Naive thymus-derived CD4-positive, alpha-beta T cell (primary cell): ENCODE measurements around the gene ZNF638. TPM values are rescaled to one million over a fixed set of nuclear protein-coding genes. Genes with fewer than 3 reads are reported as not detected.
"Not testable (repeated sequence)": the region's sequence is repeated elsewhere in the genome, so short reads cannot be mapped to it uniquely, and the experiment has no call there.

Source experiments
- ATAC-seq: fragments of 150-1000 bp; cut with Tn5 transposase; 2 replicates; pipeline ENCODE4 v1.10.0; 2021; ENCODE audit warnings: mild to moderate bottlenecking, moderate library complexity
- CTCF ChIA-PET: fragments of 350-600 bp; sonication (Branson Sonifier 250); formaldehyde crosslinking; loops from one replicate; lab custom pipeline; 2021; ENCODE audit warnings: antibody characterized with exemption; lab: Charles Lee
- POLR2A ChIA-PET: fragments of 350-600 bp; sonication (Branson Sonifier 250); formaldehyde crosslinking; loops from one replicate; lab custom pipeline; 2021; ENCODE audit warnings: antibody characterized with exemption, inconsistent platforms; lab: Charles Lee
- DNase-seq, 9 donors: peaks; one replicate each; pipeline versions ENCODE4 v3.0.0 to v3.0.0-alpha.2; 2020 to 2022; ENCODE audit warnings: mixed read lengths in 1 of 9
- H3K27ac ChIP-seq: one replicate; pipeline ENCODE4 v1.7.0; 2013; ENCODE audit warnings: mild to moderate bottlenecking, low read depth, low read length, moderate library complexity
- H3K27me3 ChIP-seq, 2 donors: one replicate each; pipeline ENCODE4 v1.7.0; 2013; ENCODE audit warnings: low read length in 2 of 2, mild to moderate bottlenecking in 2 of 2, moderate library complexity in 2 of 2; ENCODE audit not compliant: control insufficient read depth in 2 of 2, insufficient read depth in 2 of 2
- H3K36me3 ChIP-seq, 3 experiments: 1 replicate in 2 of 3; 2 replicates in 1 of 3; pipeline ENCODE4 v1.7.0; 2013; ENCODE audit warnings: low read length in 3 of 3, mild to moderate bottlenecking in 3 of 3, moderate library complexity in 1 of 3; ENCODE audit not compliant: insufficient read depth in 3 of 3, control insufficient read depth in 2 of 3
- H3K4me1 ChIP-seq, 2 donors: one replicate each; pipeline ENCODE4 v1.7.0; 2013; ENCODE audit warnings: low read length in 2 of 2, mild to moderate bottlenecking in 2 of 2, moderate library complexity in 1 of 2; ENCODE audit not compliant: control insufficient read depth in 2 of 2, insufficient read depth in 2 of 2
- H3K4me3 ChIP-seq: 2 replicates; pipeline ENCODE4 v1.7.0; 2013; ENCODE audit warnings: mild to moderate bottlenecking, low read length
- H3K9me3 ChIP-seq, 3 experiments: 1 replicate in 2 of 3; 2 replicates in 1 of 3; pipeline ENCODE4 v1.7.0; 2013; ENCODE audit warnings: low read length in 3 of 3; ENCODE audit not compliant: control insufficient read depth in 2 of 3
- H3K27ac Mint-ChIP-seq, 9 donors: one replicate each; pipeline ENCODE4 v1.8.0; 2020 to 2022; ENCODE audit warnings: mixed read lengths in 9 of 9, mild to moderate bottlenecking in 8 of 9, moderate library complexity in 5 of 9, inconsistent platforms in 2 of 9
- H3K27me3 Mint-ChIP-seq, 5 donors: one replicate each; pipeline ENCODE4 v1.8.0; 2021 to 2022; ENCODE audit warnings: mixed read lengths in 5 of 5, mild to moderate bottlenecking in 1 of 5
- H3K36me3 Mint-ChIP-seq, 5 donors: one replicate each; pipeline ENCODE4 v1.8.0; 2020 to 2022; ENCODE audit warnings: mixed read lengths in 5 of 5, mild to moderate bottlenecking in 3 of 5, inconsistent platforms in 1 of 5
- H3K4me1 Mint-ChIP-seq, 7 donors: one replicate each; pipeline ENCODE4 v1.8.0; 2020 to 2022; ENCODE audit warnings: mixed read lengths in 7 of 7, mild to moderate bottlenecking in 3 of 7, inconsistent platforms in 1 of 7
- H3K4me3 Mint-ChIP-seq, 10 donors: one replicate each; pipeline ENCODE4 v1.8.0; 2020 to 2022; ENCODE audit warnings: mild to moderate bottlenecking in 10 of 10, mixed read lengths in 10 of 10, moderate library complexity in 6 of 10, inconsistent platforms in 2 of 10
- H3K9me3 Mint-ChIP-seq, 11 donors: one replicate each; pipeline ENCODE4 v1.8.0; 2020 to 2022; ENCODE audit warnings: mixed read lengths in 11 of 11, mild to moderate bottlenecking in 4 of 11, inconsistent platforms in 1 of 11, moderate library complexity in 1 of 11
- intact Hi-C, 2 donors: fragments of 100-400 bp; cut with micrococcal nuclease; formaldehyde crosslinking; loops; one replicate each; pipeline ENCODE4 v1.15.1; 2023
- polyA plus RNA-seq, 2 donors: library from polyadenylated mRNA; unstranded; fragments of 300-500 nt; fragmentation: Illumina TruSeq; gene quantifications; one replicate each; pipeline ENCODE4 v1.2.3, GENCODE V29; 2021
- total RNA-seq, 6 experiments: library from RNA in 5 of 6; stranded (reverse) in 5 of 6; gene quantifications; 1 replicate in 5 of 6; 2 replicates in 1 of 6; pipeline ENCODE4 v1.2.3 and lab custom pipeline; 2021 to 2026

Gene ZNF638
- total and polyA plus RNA-seq, 7 experiments from 2014 or later, result 57.6 to 204 (median 114) TPM

DNA sequence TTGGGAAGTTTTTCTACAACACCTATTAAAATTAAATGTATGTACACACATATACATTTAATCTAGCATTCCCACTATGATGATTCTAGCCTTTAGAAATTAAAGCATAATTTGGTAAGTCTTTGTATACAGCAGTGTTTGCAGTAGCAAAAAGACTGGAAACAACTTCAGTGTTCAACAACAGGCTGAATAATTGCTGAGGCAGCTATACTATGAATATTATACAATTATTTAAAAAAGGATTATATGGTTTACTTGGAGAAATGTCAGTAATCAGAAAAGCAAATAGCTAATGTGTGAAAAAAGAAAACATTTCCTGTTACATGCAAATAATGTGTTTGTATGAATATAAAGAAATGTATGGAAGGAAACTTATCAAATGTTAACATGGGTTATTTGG, 1.4 kb upstream of the ZNF638 start:
- Histone ChIP-seq H3K9me3 (no peaks in the 10 kb centered on the region), H3K27ac (no peak overlapping the region), H3K27me3 (no peaks in the 10 kb centered on the region), H3K4me3 (no peak overlapping the region), H3K4me1 (peaks cover 18 to 22% of the 10 kb centered on the region in 2 donors), H3K36me3 (peaks cover 0 to 7% (median 0%) of the 10 kb centered on the region in 3 experiments)
- POLR2A ChIA-PET, result interaction anchor here (2.1 kb wide), 1 partner anchor 31 kb away, joined by 13 read pairs; no protein-coding TSS in a partner anchor
- Mint-ChIP-seq H3K27me3 (peaks cover 0 to 20% (median 5%) of the 10 kb centered on the region in 5 donors), H3K27ac (peak overlapping the region in 1 of 9 donors; percentile 48), H3K4me1 (peaks cover 19 to 43% (median 27%) of the 10 kb centered on the region in 7 donors), H3K4me3 (peak overlapping the region in 7 of 10 donors; percentile 18 to 95 (median 47)), H3K36me3 (peaks cover 5 to 10% (median 7%) of the 10 kb centered on the region in 5 donors), H3K9me3 (no peaks in the 10 kb centered on the region)
- CTCF ChIA-PET, result interaction anchor here (0.9 to 1.2 kb wide), 3 partner anchors 11 to 30 kb away, joined by 3 read pairs; no protein-coding TSS in a partner anchor
- no peak for DNase-seq
- intact Hi-C loops, result loop anchor here (2.0 to 10.0 kb wide), 8 partner anchors 31 to 1902 kb away; partner anchors contain the start of genes TEX261 (in 2 of the 2), CCT7 (in 1 of the 2) and PRADC1 (in 1 of the 2)
- ATAC-seq, result no peak

DNA sequence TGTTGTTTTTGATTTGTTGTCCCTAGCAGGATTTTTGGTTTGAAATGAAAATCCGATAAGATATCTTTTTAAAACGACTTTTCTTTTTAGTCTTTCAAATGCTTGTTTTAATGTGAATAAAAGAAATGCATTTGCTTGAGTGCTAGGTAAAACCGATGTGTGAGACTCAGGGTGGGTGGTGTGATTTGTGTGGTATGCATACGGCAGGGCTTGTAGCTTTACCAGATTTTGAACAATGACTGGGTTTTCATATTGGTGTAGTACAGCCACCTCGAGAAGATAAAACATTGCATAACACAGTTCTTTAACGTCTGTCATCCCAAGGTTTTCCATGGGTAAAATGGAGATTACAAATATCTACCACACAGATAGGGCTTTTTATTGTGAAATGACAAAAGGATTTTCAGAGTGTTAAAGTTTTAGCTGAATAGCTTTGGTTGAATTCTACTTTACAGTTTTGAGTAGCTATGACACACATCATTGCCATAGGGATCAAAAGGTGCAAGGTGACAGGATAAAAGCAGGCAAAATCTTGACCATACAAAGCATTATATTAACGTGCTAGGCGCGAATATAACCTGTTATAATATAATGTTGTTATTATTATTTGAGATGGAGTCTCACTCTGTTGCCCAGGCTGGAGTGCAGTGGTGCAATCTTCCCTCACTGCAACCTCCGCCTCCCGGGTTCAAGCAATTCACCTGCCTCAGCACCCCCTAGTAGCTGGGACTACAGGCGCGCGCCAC, 824 bp upstream of the ZNF638 start:
- ChIA-PET POLR2A (interaction anchor here (0.7 to 2.4 kb wide), 12 partner anchors 10 to 262 kb away, joined by 3 to 21 read pairs (median 7); partner anchors contain the start of genes MCEE, MPHOSPH10, NAGK and PAIP2B), CTCF (interaction anchor here (0.6 to 1.5 kb wide), 9 partner anchors 10 to 241 kb away, joined by 3 to 10 read pairs (median 3); no protein-coding TSS in a partner anchor)
- peaks cover 19 to 46% (median 33%) of the 10 kb centered on the region in 7 donors for H3K4me1 Mint-ChIP-seq
- peaks cover 0 to 20% (median 5%) of the 10 kb centered on the region in 5 donors for H3K27me3 Mint-ChIP-seq
- H3K9me3 Mint-ChIP-seq, result no peaks in the 10 kb centered on the region
- peak overlapping the region; percentile 99 for H3K27ac ChIP-seq
- no peaks in the 10 kb centered on the region for H3K9me3 ChIP-seq
- DNase-seq (no peak), ATAC-seq (no peak)
- H3K4me3 Mint-ChIP-seq, result peak overlapping the region in 9 of 10 donors; percentile 95 to 100 (median 99)
- H3K27ac Mint-ChIP-seq, result peak overlapping the region in 8 of 9 donors; percentile 7 to 100 (median 74)
- peaks cover 0 to 7% (median 0%) of the 10 kb centered on the region in 3 experiments for H3K36me3 ChIP-seq
- H3K4me3 ChIP-seq, result peak overlapping the region; percentile 38
- H3K36me3 Mint-ChIP-seq, result peaks cover 5 to 10% (median 7%) of the 10 kb centered on the region in 5 donors
- no peaks in the 10 kb centered on the region for H3K27me3 ChIP-seq
- peaks cover 18 to 25% of the 10 kb centered on the region in 2 donors for H3K4me1 ChIP-seq
- intact Hi-C loops, result loop anchor here (1.0 to 10.0 kb wide), 14 partner anchors 17 to 1902 kb away; partner anchors contain the start of genes PAIP2B (in 2 of the 2), TEX261 (in 2 of the 2), CCT7 (in 1 of the 2) and MCEE (in 1 of the 2)

DNA sequence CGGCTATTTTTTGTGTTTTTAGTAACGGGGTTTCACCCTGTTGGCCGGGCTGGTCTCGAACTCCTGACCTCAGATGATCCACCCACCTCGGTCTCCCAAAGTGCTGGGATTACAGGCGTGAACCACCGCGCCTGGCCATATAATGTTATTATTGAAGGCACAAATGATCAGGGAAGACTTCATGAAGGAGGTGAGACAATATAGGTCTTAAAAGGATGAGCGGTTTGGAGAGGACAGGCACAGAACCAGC, 326 bp upstream of the ZNF638 start:
- not testable (repeated sequence) for H3K9me3 Mint-ChIP-seq, ATAC-seq, H3K36me3 ChIP-seq, H3K36me3 Mint-ChIP-seq, H3K9me3 ChIP-seq, H3K27me3 ChIP-seq
- CTCF ChIA-PET, result interaction anchor here (0.6 to 1.5 kb wide), 9 partner anchors 12 to 240 kb away, joined by 3 to 10 read pairs (median 4); no protein-coding TSS in a partner anchor
- H3K27me3 Mint-ChIP-seq, result peaks cover 0 to 20% (median 5%) of the 10 kb centered on the region in 5 donors
- peak overlapping the region; percentile 38 for H3K4me3 ChIP-seq
- DNase-seq, result peak in 1 of 9 donors; percentile 6
- H3K27ac ChIP-seq, result peak overlapping the region; percentile 99
- H3K4me3 Mint-ChIP-seq, result peak overlapping the region; percentile 95 to 100 (median 99)
- peaks cover 19 to 29% of the 10 kb centered on the region in 2 donors for H3K4me1 ChIP-seq
- POLR2A ChIA-PET, result interaction anchor here (0.7 to 2.4 kb wide), 12 partner anchors 9 to 263 kb away, joined by 3 to 21 read pairs (median 7); partner anchors contain the start of genes MCEE, MPHOSPH10, NAGK and PAIP2B
- intact Hi-C loops, result loop anchor here (1.0 to 10.0 kb wide), 14 partner anchors 16 to 1901 kb away; partner anchors contain the start of genes PAIP2B (in 2 of the 2), TEX261 (in 2 of the 2), CCT7 (in 1 of the 2) and MCEE (in 1 of the 2)
- H3K4me1 Mint-ChIP-seq, result peaks cover 19 to 50% (median 35%) of the 10 kb centered on the region in 7 donors
- peak overlapping the region; percentile 87 to 100 (median 100) for H3K27ac Mint-ChIP-seq

DNA sequence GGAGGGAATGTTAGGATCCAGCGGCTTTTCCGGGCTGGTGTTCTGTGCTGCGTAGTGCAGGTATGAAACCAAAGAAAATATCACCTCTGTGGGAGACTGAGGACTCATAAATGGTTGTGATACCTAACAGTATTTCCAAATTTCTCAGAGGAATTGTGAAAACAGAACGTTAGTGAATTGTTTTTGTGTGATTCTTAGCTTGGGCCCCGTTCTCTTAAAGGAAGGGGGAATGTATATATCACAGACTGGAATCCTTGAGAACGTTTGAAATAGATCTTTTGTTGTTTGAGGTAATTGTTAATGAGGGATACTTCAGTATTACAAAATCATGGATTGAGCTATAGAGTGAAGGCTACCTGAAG, 834 bp downstream of the ZNF638 start:
- Mint-ChIP-seq H3K4me1 (peaks cover 19 to 62% (median 46%) of the 10 kb centered on the region in 7 donors), H3K36me3 (peaks cover 5 to 10% (median 7%) of the 10 kb centered on the region in 5 donors), H3K9me3 (no peaks in the 10 kb centered on the region), H3K27ac (peak overlapping the region; percentile 97 to 100 (median 100)), H3K27me3 (peaks cover 0 to 20% (median 5%) of the 10 kb centered on the region in 5 donors), H3K4me3 (peak overlapping the region; percentile 95 to 100 (median 99))
- Histone ChIP-seq H3K27ac (peak overlapping the region; percentile 99), H3K4me1 (peaks cover 29 to 31% of the 10 kb centered on the region in 2 donors), H3K9me3 (no peaks in the 10 kb centered on the region), H3K27me3 (no peaks in the 10 kb centered on the region), H3K4me3 (peak overlapping the region; percentile 79), H3K36me3 (peaks cover 0 to 7% (median 0%) of the 10 kb centered on the region in 3 experiments)
- CTCF ChIA-PET, result interaction anchor here (1.3 to 1.4 kb wide), 2 partner anchors 11 to 33 kb away, joined by 4 to 10 read pairs; no protein-coding TSS in a partner anchor
- POLR2A ChIA-PET, result interaction anchor here (0.5 to 2.4 kb wide), 15 partner anchors 10 to 278 kb away, joined by 3 to 21 read pairs (median 6); partner anchors contain the start of genes MCEE, MPHOSPH10, NAGK and PAIP2B
- DNase-seq (no peak), ATAC-seq (no peak)
- intact Hi-C loops, result loop anchor here (1.0 to 10.0 kb wide), 9 partner anchors 14 to 1900 kb away; partner anchors contain the start of genes CCT7 (in 1 of the 2), MCEE (in 1 of the 2), MPHOSPH10 (in 1 of the 2) and NAGK (in 1 of the 2)

DNA sequence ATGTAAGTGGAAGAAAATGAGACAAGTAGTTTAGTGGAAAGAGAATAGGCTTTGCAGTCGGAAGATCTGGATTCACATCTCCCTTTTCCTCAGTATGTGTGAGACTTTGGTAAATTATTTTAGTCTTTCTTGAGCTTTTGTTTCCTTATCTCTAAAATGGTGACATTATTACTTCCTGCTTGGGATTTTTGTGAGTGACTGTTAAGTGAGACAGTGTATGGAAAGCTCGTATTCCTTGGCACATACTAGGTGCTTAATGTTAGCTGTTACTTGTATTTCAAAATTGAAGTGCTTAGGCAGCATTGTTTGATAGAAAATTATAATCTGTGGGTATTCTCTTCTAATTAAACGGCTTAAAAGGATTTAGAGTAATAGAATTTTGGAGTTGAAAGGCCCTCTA, 2.0 kb downstream of the ZNF638 start:
- intact Hi-C loops, result loop anchor here (2.0 to 10.0 kb wide), 8 partner anchors 13 to 1899 kb away; partner anchors contain the start of genes CCT7 (in 1 of the 2), MCEE (in 1 of the 2), MPHOSPH10 (in 1 of the 2) and PRADC1 (in 1 of the 2)
- H3K9me3 ChIP-seq, result no peaks in the 10 kb centered on the region
- Mint-ChIP-seq H3K4me3 (peak overlapping the region; percentile 56 to 100 (median 99)), H3K27me3 (peaks cover 0 to 17% (median under 1%) of the 10 kb centered on the region in 5 donors), H3K9me3 (no peaks in the 10 kb centered on the region), H3K4me1 (peaks cover 28 to 74% (median 58%) of the 10 kb centered on the region in 7 donors), H3K27ac (peak overlapping the region; percentile 2 to 100 (median 53)), H3K36me3 (peaks cover 5 to 18% (median 10%) of the 10 kb centered on the region in 5 donors)
- ChIA-PET POLR2A (interaction anchor here (0.8 to 2.4 kb wide), 6 partner anchors 11 to 265 kb away, joined by 3 to 21 read pairs (median 4); partner anchors contain the start of genes NAGK and PAIP2B), CTCF (no interaction called here)
- H3K4me1 ChIP-seq, result peaks cover 35 to 36% of the 10 kb centered on the region in 2 donors
- peaks cover 0 to 7% (median 0%) of the 10 kb centered on the region in 3 experiments for H3K36me3 ChIP-seq
- H3K27me3 ChIP-seq, result no peaks in the 10 kb centered on the region
- no peak for DNase-seq
- H3K4me3 ChIP-seq, result peak overlapping the region; percentile 79
- no peak for ATAC-seq
- peak overlapping the region; percentile 99 for H3K27ac ChIP-seq
